CD14-positive monocyte (primary cell): ENCODE results near the gene RHBDL1. TPM values are rescaled to one million over a fixed set of nuclear protein-coding genes. Genes with fewer than 3 reads are reported as not detected.

ENCODE experiments used
- DNase-seq, 3 donors: peaks; one replicate each; pipeline ENCODE4 v3.0.0-alpha.2; 2011 to 2022
- H2AFZ ChIP-seq: 2 replicates; pipeline ENCODE4 v1.6.0; 2012; ENCODE audit warnings: mild to moderate bottlenecking, low read depth, low read length, inconsistent platforms; ENCODE audit not compliant: insufficient read depth, poor library complexity, severe bottlenecking
- H3K27ac ChIP-seq, 2 donors: 1 replicate in 1 of 2; 2 replicates in 1 of 2; pipeline ENCODE4 v1.5.1; 2012 to 2013; ENCODE audit warnings: low read length in 2 of 2, control low read depth in 1 of 2, inconsistent platforms in 1 of 2, low read depth in 1 of 2, mild to moderate bottlenecking in 1 of 2
- H3K27me3 ChIP-seq, 2 donors: one replicate each; pipeline versions ENCODE4 v1.6.0 to v1.6.1; 2011 to 2013; ENCODE audit warnings: low read length in 2 of 2; ENCODE audit not compliant: control insufficient read depth in 2 of 2, insufficient read depth in 2 of 2
- H3K36me3 ChIP-seq, 2 donors: replicated peaks in 1 of 2; 1 replicate in 1 of 2; 2 replicates in 1 of 2; pipeline versions ENCODE4 v1.5.1 to v1.6.1; 2012 to 2013; ENCODE audit warnings: low read length in 2 of 2, control low read depth in 1 of 2, inconsistent platforms in 1 of 2, mild to moderate bottlenecking in 1 of 2; ENCODE audit not compliant: insufficient read depth in 2 of 2, control insufficient read depth in 1 of 2
- H3K4me1 ChIP-seq, 2 donors: 1 replicate in 1 of 2; 2 replicates in 1 of 2; pipeline versions ENCODE4 v1.5.1 to v1.6.1; 2012 to 2013; ENCODE audit warnings: low read length in 2 of 2, control low read depth in 1 of 2, inconsistent platforms in 1 of 2, mild to moderate bottlenecking in 1 of 2, moderate library complexity in 1 of 2; ENCODE audit not compliant: insufficient read depth in 2 of 2, control insufficient read depth in 1 of 2
- H3K4me2 ChIP-seq: replicated peaks from 2 replicates; pipeline ENCODE3; 2012; ENCODE audit warnings: low read length, moderate library complexity, mild to moderate bottlenecking; ENCODE audit not compliant: poor library complexity, severe bottlenecking; ENCODE audit errors: extremely low read depth
- H3K4me3 ChIP-seq, 3 experiments: fragments of 200-600 bp in 1 of 3; sonication (generic) in 1 of 3; replicated peaks in 1 of 3; 1 replicate in 2 of 3; 2 replicates in 1 of 3; pipeline ENCODE4 v1.5.1; 2011 to 2013; ENCODE audit warnings: low read length in 3 of 3, mild to moderate bottlenecking in 3 of 3, control low read depth in 2 of 3, low read depth in 2 of 3, inconsistent platforms in 1 of 3, moderate library complexity in 1 of 3
- H3K79me2 ChIP-seq: 2 replicates; pipeline ENCODE4 v1.6.0; 2012; ENCODE audit warnings: mild to moderate bottlenecking, control low read depth, inconsistent platforms, low read length, moderate library complexity; ENCODE audit not compliant: insufficient read depth
- H3K9ac ChIP-seq: 2 replicates; pipeline ENCODE4 v1.6.0; 2017; ENCODE audit warnings: low read length, mild to moderate bottlenecking; ENCODE audit not compliant: insufficient read depth, poor library complexity, severe bottlenecking
- H3K9me3 ChIP-seq, 2 donors: replicated peaks in 1 of 2; 1 replicate in 1 of 2; 2 replicates in 1 of 2; pipeline versions ENCODE4 v1.5.1 to v1.6.1; 2012 to 2013; ENCODE audit warnings: low read length in 2 of 2, control low read depth in 1 of 2; ENCODE audit not compliant: control insufficient read depth in 1 of 2, insufficient read depth in 1 of 2
- H4K20me1 ChIP-seq: 2 replicates; pipeline ENCODE4 v1.6.0; 2012; ENCODE audit warnings: mild to moderate bottlenecking, low read length, control low read depth, moderate library complexity; ENCODE audit not compliant: insufficient read depth
- H3K27ac Mint-ChIP-seq, 7 donors: one replicate each; pipeline ENCODE4 v1.8.0; 2020; ENCODE audit warnings: mild to moderate bottlenecking in 7 of 7, mixed read lengths in 7 of 7, moderate library complexity in 6 of 7, inconsistent platforms in 2 of 7
- H3K27me3 Mint-ChIP-seq, 3 donors: one replicate each; pipeline ENCODE4 v1.8.0; 2021 to 2022; ENCODE audit warnings: low read depth in 3 of 3, mild to moderate bottlenecking in 3 of 3, mixed read lengths in 3 of 3, moderate library complexity in 3 of 3, inconsistent platforms in 1 of 3
- H3K36me3 Mint-ChIP-seq, 2 donors: one replicate each; pipeline ENCODE4 v1.8.0; 2020; ENCODE audit warnings: mixed read lengths in 2 of 2, inconsistent platforms in 1 of 2, mild to moderate bottlenecking in 1 of 2
- H3K4me1 Mint-ChIP-seq: one replicate; pipeline ENCODE4 v1.8.0; 2020; ENCODE audit warnings: mild to moderate bottlenecking, mixed read lengths
- H3K4me3 Mint-ChIP-seq, 2 donors: one replicate each; pipeline ENCODE4 v1.8.0; 2020; ENCODE audit warnings: mild to moderate bottlenecking in 2 of 2, mixed read lengths in 2 of 2, moderate library complexity in 1 of 2
- H3K9me3 Mint-ChIP-seq, 7 donors: one replicate each; pipeline ENCODE4 v1.8.0; 2020 to 2022; ENCODE audit warnings: mixed read lengths in 7 of 7, mild to moderate bottlenecking in 6 of 7, moderate library complexity in 6 of 7, inconsistent platforms in 2 of 7
- WGBS: methylation state at CpG from one replicate; pipeline ENCODE4 v1.1.5; 2013; ENCODE audit warnings: missing lambda C conversion rate; ENCODE audit not compliant: insufficient coverage; 5-methylcytosine and 5-hydroxymethylcytosine counted together
- intact Hi-C, 2 donors: fragments of 100-400 bp; cut with micrococcal nuclease; formaldehyde crosslinking; loops; one replicate each; pipeline versions ENCODE4 v1.15.0 to v1.15.1; 2023
- polyA plus RNA-seq, 3 donors: library from polyadenylated mRNA; depleted of rRNA in 1 of 3; unstranded in 2 of 3; stranded (reverse) in 1 of 3; fragments of 300-500 nt in 2 of 3; fragments of >200 nt in 1 of 3; fragmentation: Illumina TruSeq in 2 of 3; gene quantifications; 1 replicate in 2 of 3; 2 replicates in 1 of 3; pipeline ENCODE4 v1.2.3, GENCODE V29; 2012 to 2021
- TF ChIP-seq, protein P1 (sequence below): fragments of 200-600 bp; IDR thresholded peaks from one replicate; pipeline ENCODE4 v1.8.0; 2022; ENCODE audit warnings: antibody characterized with exemption, mild to moderate bottlenecking

Gene RHBDL1
- polyA plus RNA-seq, 3 donors: 1.3 TPM; not detected in 2

DNA sequence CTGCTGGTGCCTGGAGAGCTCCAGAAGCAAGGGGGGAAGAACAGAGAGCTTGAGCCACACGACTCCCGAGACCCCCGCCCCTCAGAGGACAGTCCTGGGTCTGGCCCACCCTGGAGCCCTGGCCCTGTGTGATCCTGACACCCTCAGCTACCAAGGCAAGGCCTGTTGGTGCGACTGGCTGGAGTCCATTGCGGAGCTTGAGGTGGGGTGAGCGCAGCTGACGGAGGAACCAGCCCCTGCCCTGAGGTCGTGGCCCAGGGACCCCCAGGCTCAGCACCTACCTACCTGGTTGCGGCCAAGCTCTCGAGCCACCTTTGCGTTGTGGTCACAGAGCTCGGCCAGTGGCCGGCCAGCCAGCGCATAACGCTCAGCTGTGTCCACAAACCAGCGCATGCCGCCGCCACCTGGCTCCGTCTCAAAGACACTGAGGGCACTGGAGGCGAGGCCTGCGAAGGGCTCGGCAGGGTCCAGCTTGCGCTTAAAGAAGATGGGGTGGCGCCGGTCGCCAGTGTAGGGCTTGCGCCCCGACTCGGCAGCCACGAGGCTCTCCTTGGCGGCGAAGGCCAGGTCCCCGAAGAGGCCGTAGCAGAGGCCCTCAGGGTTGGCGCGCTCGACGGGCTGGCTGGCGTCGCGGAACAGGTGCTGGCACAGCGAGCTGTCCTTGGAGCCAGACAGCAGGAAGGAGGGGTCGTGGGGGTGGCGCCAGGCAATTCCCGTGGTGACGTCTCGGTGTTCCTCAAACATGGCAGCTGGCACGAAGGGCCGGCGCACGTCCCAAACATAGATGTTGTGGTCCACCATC is 11.2 kb downstream of the RHBDL1 start:
- peaks cover 40 to 59% of the 10 kb centered on the region in 2 donors for H3K4me1 ChIP-seq
- 97% methylated on average over 46 of the region's 51 CpGs for WGBS
- peak overlapping the region in 3 of 7 donors; percentile 5 to 58 (median 44) for H3K27ac Mint-ChIP-seq
- no peaks in the 10 kb centered on the region for H3K9me3 ChIP-seq
- H2AFZ ChIP-seq: no peak overlapping the region
- peaks cover 29% of the 10 kb centered on the region for H3K4me1 Mint-ChIP-seq
- peaks cover 25% of the 10 kb centered on the region for H4K20me1 ChIP-seq
- H3K79me2 ChIP-seq: peaks cover 20% of the 10 kb centered on the region
- H3K36me3 ChIP-seq: peaks cover 16 to 21% of the 10 kb centered on the region in 2 donors
- H3K4me3 Mint-ChIP-seq: no peak overlapping the region
- H3K4me2 ChIP-seq: no peak overlapping the region
- no peak overlapping the region for H3K9ac ChIP-seq
- H3K9me3 Mint-ChIP-seq: peaks cover 0 to 9% (median 2%) of the 10 kb centered on the region in 7 donors
- intact Hi-C loops: no loop called here
- no peak overlapping the region for H3K4me3 ChIP-seq
- peaks cover 9 to 11% (median 10%) of the 10 kb centered on the region in 3 donors for H3K27me3 Mint-ChIP-seq
- no peak for DNase-seq
- peaks cover 28 to 36% of the 10 kb centered on the region in 2 donors for H3K36me3 Mint-ChIP-seq
- H3K27me3 ChIP-seq: peaks cover 0 to 7% of the 10 kb centered on the region in 2 donors
- TF ChIP-seq, protein P1, sequence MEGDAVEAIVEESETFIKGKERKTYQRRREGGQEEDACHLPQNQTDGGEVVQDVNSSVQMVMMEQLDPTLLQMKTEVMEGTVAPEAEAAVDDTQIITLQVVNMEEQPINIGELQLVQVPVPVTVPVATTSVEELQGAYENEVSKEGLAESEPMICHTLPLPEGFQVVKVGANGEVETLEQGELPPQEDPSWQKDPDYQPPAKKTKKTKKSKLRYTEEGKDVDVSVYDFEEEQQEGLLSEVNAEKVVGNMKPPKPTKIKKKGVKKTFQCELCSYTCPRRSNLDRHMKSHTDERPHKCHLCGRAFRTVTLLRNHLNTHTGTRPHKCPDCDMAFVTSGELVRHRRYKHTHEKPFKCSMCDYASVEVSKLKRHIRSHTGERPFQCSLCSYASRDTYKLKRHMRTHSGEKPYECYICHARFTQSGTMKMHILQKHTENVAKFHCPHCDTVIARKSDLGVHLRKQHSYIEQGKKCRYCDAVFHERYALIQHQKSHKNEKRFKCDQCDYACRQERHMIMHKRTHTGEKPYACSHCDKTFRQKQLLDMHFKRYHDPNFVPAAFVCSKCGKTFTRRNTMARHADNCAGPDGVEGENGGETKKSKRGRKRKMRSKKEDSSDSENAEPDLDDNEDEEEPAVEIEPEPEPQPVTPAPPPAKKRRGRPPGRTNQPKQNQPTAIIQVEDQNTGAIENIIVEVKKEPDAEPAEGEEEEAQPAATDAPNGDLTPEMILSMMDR: no peak
- no peak overlapping the region for H3K27ac ChIP-seq

DNA sequence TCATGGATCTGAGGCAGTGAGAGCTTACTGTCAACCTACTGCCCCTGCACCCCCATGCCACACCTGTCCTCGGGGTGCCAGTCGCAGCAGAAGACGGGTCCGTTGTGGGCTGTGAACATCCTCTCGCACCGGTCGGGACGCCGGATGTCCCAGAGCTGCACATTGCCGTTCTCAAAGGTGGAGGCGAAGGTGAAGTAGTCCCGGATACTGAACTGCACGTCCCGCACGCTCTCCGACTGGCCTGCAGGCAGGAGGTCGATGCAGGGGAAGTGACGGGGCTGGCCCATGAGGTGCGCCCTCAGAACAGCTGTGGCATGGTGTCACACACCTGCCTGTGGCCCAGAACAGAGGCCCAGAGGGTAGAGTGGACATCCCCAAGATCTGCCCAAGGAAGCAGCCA is 12.0 kb downstream of the RHBDL1 start:
- H3K27me3 ChIP-seq: peaks cover 3 to 16% of the 10 kb centered on the region in 2 donors
- peaks cover 17% of the 10 kb centered on the region for H4K20me1 ChIP-seq
- Mint-ChIP-seq H3K27me3 (peaks cover 15 to 18% (median 16%) of the 10 kb centered on the region in 3 donors), H3K4me3 (no peak overlapping the region), H3K4me1 (peaks cover 25% of the 10 kb centered on the region), H3K36me3 (peaks cover 20 to 28% of the 10 kb centered on the region in 2 donors), H3K27ac (no peak overlapping the region), H3K9me3 (peaks cover 0 to 10% (median 2%) of the 10 kb centered on the region in 7 donors)
- H3K4me3 ChIP-seq: no peak overlapping the region
- H3K36me3 ChIP-seq: peaks cover 8 to 12% of the 10 kb centered on the region in 2 donors
- H3K27ac ChIP-seq: no peak overlapping the region
- intact Hi-C loops: no loop called here
- H2AFZ ChIP-seq: no peak overlapping the region
- peaks cover 11% of the 10 kb centered on the region for H3K79me2 ChIP-seq
- no peak overlapping the region for H3K4me2 ChIP-seq
- 92% methylated on average over 19 of the region's 19 CpGs for WGBS
- H3K4me1 ChIP-seq: peaks cover 37 to 53% of the 10 kb centered on the region in 2 donors
- no peak for DNase-seq
- TF ChIP-seq, protein P1: no peak
- H3K9ac ChIP-seq: no peak overlapping the region
- peaks cover 0 to under 1% of the 10 kb centered on the region in 2 donors for H3K9me3 ChIP-seq
